Hepatic stellate cell (primary cell): ENCODE results near the gene JDP2.

Source experiments
- DNase-seq: peaks from one replicate; pipeline ENCODE4 v3.0.0; 2011; ENCODE audit warnings: low spot score

Gene JDP2

GRCh38 chr14:75437201-75438143, 9.7 kb downstream of the JDP2 start:
- no peak for DNase-seq

- no peak for DNase-seq
These were observed 10.8 kb downstream of the JDP2 start for GRCh38 chr14:75438486-75439080.

- DNase-seq = no peak
These were observed 12.2 kb downstream of the JDP2 start for GRCh38 chr14:75439989-75440388.

DNA sequence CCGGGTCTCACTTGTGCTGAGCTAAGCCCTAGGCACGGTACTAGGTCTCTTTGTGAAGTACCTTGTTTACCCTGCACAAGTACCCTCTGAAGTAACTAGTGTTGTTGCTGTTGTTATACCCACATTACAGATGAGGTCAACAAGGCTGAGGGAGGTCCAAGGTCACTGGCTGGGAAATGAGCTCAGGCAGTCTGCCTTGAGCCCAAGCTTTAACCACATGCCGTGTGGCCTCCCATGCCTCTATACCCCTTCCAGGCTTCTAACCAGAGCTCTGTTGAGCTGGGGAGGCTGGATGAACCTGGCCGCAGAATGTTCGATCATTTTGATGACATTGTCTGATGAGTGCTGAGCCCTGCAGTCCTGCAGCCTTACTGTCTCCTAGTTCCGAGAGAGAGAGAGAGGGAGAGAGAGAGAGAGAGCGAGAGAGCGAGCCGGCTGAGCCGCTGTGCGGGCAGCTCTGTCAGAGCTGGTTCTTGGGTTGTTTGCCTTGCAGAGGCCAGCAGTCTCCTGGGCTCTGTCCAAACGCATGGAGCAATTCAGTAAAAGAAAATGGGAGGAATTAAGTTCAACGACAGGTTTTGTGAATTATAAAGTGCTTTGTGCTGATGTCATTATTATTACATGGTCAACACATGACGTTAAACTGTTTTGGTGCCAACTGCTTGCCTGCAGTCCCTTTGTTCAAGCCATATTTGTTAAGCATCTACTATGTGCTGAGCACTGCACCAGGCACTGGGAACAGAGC, 13.1 kb downstream of the JDP2 start:
- DNase-seq = no peak

DNA sequence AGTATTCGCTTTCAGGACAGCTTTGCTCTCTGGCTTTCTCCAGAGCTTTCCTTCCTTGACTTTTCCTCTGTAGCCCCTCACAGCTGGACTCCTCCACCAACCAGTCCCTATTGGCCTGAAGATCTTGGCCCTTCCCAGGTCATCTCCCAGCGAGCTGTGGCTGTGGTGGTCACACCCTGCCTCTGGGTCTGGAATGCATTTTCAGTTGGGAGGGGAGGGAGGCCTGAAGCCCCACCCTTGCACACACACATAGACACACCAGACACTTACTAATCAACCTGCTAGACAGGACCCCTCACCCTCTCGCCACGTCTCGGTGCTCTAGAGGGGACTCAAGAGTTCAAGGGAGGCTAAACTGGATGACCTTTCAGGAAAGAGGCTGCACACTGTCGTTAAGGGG, 13.9 kb downstream of the JDP2 start:
- DNase-seq = no peak

- no peak for DNase-seq
These were observed 14.3 kb downstream of the JDP2 start for GRCh38 chr14:75442166-75442565.

DNA sequence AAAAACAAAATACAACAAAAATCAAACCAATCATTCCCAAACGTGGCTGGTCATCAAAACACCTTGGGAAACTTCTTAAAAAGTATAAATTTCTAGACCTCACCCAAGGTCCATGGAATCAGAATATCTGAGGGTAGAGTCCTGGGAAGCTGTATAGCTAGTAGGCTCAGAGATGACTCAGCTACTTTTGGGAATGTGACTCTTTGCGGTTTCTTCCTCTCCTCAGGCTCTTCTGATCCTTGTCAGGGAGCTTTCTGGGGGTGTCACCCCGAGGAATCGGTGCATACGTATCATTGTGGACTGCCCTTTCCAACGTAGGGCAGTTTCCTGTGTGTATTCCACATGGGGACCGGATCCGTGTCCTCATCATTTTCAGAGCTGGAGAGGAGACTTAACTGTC, 14.8 kb downstream of the JDP2 start:
- DNase-seq = no peak

DNA sequence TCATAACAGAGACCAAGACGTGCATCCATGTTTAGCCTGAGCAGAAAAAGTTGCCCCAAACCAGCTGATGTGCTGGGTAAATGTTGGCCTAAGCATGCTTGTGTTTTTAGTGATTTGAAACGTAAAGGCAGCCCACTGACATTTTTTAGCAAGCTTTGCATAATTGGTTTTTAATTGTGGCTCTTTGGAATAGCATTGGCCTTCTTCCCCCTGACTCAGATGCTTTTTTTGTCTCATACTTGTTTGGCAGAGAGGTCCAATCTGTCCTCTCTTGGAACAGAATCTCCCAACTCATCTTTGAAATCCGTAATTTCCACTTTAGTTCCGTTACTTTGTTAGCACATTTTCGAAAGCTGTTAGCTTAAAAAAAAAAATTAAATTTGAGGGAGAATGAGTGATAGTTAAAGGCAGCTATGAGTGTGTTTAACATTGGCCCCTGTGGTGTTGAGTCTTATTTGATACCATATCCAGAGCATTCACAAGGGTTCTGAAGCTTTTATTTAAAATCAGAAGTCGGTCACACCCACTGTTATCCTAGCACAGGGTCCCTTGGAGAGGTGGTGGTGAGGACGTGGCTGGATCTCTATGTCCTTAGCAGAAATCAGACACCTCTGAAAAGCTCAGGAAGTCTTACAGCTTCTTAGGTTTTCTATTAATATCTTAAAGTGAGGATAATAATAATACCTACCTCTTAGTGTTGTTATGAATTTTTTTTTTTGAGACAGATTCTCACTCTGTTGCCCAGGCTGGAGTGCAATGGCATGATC, 15.6 kb downstream of the JDP2 start:
- DNase-seq = no peak

- no peak for DNase-seq
These were observed 17.4 kb downstream of the JDP2 start for GRCh38 chr14:75445236-75445635.

GRCh38 chr14:75445963-75446362, 18.1 kb downstream of the JDP2 start:
- DNase-seq = no peak

DNA sequence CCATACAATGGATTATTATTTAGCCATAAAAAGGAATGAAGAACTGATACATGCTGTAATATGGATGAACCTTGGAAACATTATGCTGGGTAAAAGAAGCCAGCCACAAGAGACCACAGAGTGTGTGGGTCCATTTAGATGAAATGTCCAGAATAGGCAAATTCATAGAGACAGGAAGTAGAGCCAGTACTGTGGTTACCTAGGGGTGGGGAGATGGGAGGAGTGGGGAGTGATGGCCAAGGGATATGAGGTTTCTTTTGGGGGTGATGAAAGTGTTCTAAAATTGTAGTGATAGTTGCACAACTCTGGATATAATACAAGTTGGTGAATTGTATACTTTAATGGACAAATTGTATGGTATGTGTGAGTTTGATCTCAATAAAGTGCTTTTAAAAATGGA, 18.6 kb downstream of the JDP2 start:
- DNase-seq = no peak

GRCh38 chr14:75448209-75448608, 20.4 kb downstream of the JDP2 start:
- no peak for DNase-seq

GRCh38 chr14:75449036-75449435, 21.2 kb downstream of the JDP2 start:
- DNase-seq = no peak

DNA sequence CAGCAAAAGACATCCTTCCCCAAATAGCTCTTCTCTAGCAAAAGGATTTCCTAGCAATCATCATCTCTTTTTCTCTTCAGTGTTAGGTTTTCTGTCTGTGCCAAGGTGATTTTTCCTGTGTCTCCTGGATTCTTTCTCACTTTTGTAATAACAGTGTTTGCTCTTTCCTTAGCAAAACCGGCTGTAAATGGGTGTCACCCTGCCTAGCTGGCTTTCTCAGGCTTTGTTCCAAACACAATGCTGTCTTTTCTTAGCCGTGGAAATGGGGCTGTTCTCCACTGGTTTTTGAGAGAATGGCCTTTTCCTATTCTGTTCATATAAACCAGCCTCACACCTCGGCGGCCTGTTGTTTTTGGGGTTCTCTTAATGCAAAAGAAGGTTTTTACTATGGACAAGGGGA, 21.9 kb downstream of the JDP2 start:
- no peak for DNase-seq

GRCh38 chr14:75450381-75451276, 22.8 kb downstream of the JDP2 start:
- no peak for DNase-seq

DNA sequence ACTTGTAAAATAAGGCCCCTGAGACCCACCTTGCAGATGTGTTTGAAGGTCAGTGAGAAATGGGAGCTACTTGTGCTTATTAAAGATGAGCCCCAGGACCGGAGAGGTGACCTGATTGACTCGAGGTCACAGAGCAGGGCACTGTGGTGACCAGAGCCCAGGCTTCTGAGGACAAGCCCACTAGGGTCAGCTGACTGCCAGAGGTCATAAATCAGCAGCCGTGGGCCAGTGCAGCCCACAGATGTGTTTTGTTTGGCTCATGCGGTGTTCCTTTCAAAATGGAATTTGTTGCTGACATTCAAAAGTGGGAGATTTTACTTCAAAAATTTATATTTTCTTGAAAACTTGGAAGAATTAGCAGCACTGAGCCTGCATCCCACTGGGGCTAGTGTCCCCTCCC, 24.5 kb downstream of the JDP2 start:
- no peak for DNase-seq

DNA sequence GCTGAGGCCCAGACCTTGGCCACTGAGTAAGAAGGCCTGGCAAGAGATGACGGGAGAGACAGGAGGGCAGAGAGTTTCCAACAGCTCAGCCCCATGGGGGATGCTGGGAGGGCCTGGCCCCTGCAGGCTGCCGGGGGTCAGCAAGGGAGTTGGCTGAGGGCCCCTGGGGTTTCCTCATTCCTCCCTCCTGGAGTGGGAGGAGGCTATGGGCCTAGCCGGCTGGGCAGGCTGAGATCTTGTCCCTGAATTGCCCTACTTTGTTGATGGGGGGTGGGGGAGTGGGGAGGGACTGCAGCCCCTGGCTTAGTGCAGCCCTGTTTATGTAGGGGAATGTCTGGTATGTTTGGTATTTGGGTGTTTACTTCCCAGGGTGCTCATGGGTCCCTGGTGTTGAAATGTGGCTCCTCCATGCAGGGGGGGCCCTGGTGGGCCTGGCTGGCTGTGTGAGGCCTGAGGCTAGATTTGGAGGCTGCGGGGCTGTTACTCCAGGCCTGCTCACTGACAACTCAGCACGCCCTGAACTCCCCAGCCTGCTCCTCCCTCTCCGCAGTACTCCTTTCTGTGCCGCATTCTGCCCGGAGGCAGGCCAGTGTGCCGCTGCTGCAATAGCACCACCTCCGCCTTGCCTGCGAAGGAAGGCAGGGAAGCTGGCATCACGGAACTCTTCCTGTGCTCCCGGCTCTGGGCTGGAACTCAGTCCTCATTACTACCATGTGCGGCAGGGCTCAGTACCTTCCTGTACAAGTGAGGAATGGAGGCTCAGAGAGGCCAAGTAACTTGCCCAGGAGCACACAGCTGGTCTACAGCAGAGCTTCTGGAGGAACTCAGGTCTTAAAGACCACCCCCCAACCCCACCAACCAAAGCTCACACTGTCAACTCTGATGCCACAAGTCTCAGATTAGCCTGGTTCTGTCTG, 25.3 kb downstream of the JDP2 start:
- DNase-seq = peak; percentile 85

- DNase-seq = no peak
These were observed 26.1 kb downstream of the JDP2 start for GRCh38 chr14:75453817-75454434.

DNA sequence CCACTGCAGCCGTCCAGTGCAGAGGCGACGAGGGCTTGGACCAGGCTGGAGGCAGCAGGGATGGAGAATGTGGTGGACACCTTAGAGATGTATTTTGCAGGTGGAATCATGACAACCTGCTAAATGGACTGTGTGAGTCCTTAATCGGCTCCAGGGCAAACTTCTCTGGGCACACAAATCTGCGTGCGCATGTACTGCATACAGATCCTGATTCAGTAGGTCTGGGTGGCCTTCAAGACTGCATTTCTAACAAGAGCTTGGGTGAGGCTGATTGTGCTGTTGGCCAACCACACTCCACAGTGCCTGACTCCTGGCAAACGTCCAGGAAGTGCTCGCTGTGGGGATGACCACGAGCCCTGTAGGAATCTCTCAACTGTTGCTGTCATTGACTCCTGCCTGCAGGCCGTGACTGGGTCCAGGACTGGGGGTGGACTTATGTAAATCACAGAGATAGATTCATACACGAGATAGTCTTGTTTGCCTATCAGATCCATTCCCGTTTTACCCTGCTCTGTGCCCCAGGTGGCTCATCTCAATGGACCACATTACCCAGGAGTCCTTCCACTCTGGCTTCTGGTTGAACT, 27.2 kb downstream of the JDP2 start:
- DNase-seq = peak; percentile 57
